CD8-positive, alpha-beta memory T cell (primary cell): Measurements from ENCODE around the gene NRP1. TPM values are rescaled to one million over a fixed set of nuclear protein-coding genes. Genes with fewer than 3 reads are reported as not detected.
"Not testable (repeated sequence)": the region's sequence is repeated elsewhere in the genome, so short reads cannot be mapped to it uniquely, and the experiment has no call there.

Source experiments
- CTCF ChIA-PET: fragments of 350-600 bp; sonication (Branson Sonifier 250); formaldehyde crosslinking; loops from one replicate; lab custom pipeline; 2021; ENCODE audit warnings: antibody characterized with exemption; lab: Charles Lee
- POLR2A ChIA-PET: fragments of 350-600 bp; sonication (Branson Sonifier 250); formaldehyde crosslinking; loops from one replicate; lab custom pipeline; 2021; ENCODE audit warnings: antibody characterized with exemption; lab: Charles Lee
- DNase-seq, 5 donors: peaks; one replicate each; pipeline versions ENCODE4 v3.0.0 to v3.0.0-alpha.2; 2020 to 2022; ENCODE audit warnings: mixed read lengths in 1 of 5
- H3K27ac ChIP-seq: one replicate; pipeline ENCODE4 v1.7.0; 2013; ENCODE audit warnings: low read depth, mild to moderate bottlenecking, low read length, moderate library complexity
- H3K27me3 ChIP-seq: 2 replicates; pipeline ENCODE4 v1.7.0; 2013; ENCODE audit warnings: low read length, mild to moderate bottlenecking; ENCODE audit not compliant: insufficient read depth, poor library complexity, severe bottlenecking
- H3K36me3 ChIP-seq: 2 replicates; pipeline ENCODE4 v1.7.0; 2013; ENCODE audit warnings: mild to moderate bottlenecking, low read length, moderate library complexity; ENCODE audit not compliant: insufficient read depth
- H3K4me1 ChIP-seq: 2 replicates; pipeline ENCODE4 v1.7.0; 2013; ENCODE audit warnings: mild to moderate bottlenecking, low read length, moderate library complexity; ENCODE audit not compliant: insufficient read depth
- H3K4me3 ChIP-seq: 2 replicates; pipeline ENCODE4 v1.7.0; 2013; ENCODE audit warnings: mild to moderate bottlenecking, low read length
- H3K9me3 ChIP-seq: 2 replicates; pipeline ENCODE4 v1.7.0; 2013; ENCODE audit warnings: mild to moderate bottlenecking, low read length
- H3K27ac Mint-ChIP-seq, 8 donors: one replicate each; pipeline ENCODE4 v1.8.0; 2020 to 2021; ENCODE audit warnings: mixed read lengths in 8 of 8, mild to moderate bottlenecking in 6 of 8, inconsistent platforms in 3 of 8, moderate library complexity in 3 of 8
- H3K27me3 Mint-ChIP-seq, 2 donors: one replicate each; pipeline ENCODE4 v1.8.0; 2020 to 2021; ENCODE audit warnings: mixed read lengths in 2 of 2, mild to moderate bottlenecking in 1 of 2, moderate library complexity in 1 of 2
- H3K36me3 Mint-ChIP-seq, 3 donors: one replicate each; pipeline ENCODE4 v1.8.0; 2020 to 2021; ENCODE audit warnings: mixed read lengths in 3 of 3, inconsistent platforms in 1 of 3, mild to moderate bottlenecking in 1 of 3
- H3K4me1 Mint-ChIP-seq, 3 donors: one replicate each; pipeline ENCODE4 v1.8.0; 2020 to 2021; ENCODE audit warnings: mixed read lengths in 3 of 3, inconsistent platforms in 1 of 3, mild to moderate bottlenecking in 1 of 3
- H3K4me3 Mint-ChIP-seq, 7 donors: one replicate each; pipeline ENCODE4 v1.8.0; 2020 to 2021; ENCODE audit warnings: mixed read lengths in 7 of 7, mild to moderate bottlenecking in 6 of 7, moderate library complexity in 4 of 7, inconsistent platforms in 2 of 7
- H3K9me3 Mint-ChIP-seq, 5 donors: one replicate each; pipeline ENCODE4 v1.8.0; 2020 to 2022; ENCODE audit warnings: mixed read lengths in 5 of 5, mild to moderate bottlenecking in 3 of 5, moderate library complexity in 2 of 5, inconsistent platforms in 1 of 5
- polyA plus RNA-seq: library from polyadenylated mRNA; unstranded; fragments of 300-500 nt; fragmentation: Illumina TruSeq; gene quantifications from one replicate; pipeline ENCODE4 v1.2.3, GENCODE V29; 2021
- total RNA-seq, 2 experiments: library from RNA; stranded (reverse); gene quantifications; one replicate each; pipeline ENCODE4 v1.2.3, GENCODE V29; 2021

Gene NRP1
- total and polyA plus RNA-seq, 3 experiments from 2014 or later: 2.1 to 2.2 TPM; not detected in 1

- Mint-ChIP-seq H3K36me3 (peaks cover 0 to 5% (median 0%) of the 10 kb centered on the region in 3 donors), H3K27me3 (peaks cover 11 to 36% of the 10 kb centered on the region in 2 donors), H3K9me3 (no peaks in the 10 kb centered on the region), H3K4me3 (no peak overlapping the region), H3K27ac (no peak overlapping the region), H3K4me1 (no peaks in the 10 kb centered on the region)
- Histone ChIP-seq H3K27me3 (no peaks in the 10 kb centered on the region), H3K36me3 (no peaks in the 10 kb centered on the region), H3K9me3 (no peaks in the 10 kb centered on the region), H3K4me1 (no peaks in the 10 kb centered on the region), H3K4me3 (no peak overlapping the region), H3K27ac (no peak overlapping the region)
- ChIA-PET POLR2A (no interaction called here), CTCF (no interaction called here)
- DNase-seq: no peak
Observed at GRCh38 chr10:33228426-33228825, 106.0 kb downstream of the NRP1 start.

GRCh38 chr10:33227489-33227888, 107.0 kb downstream of the NRP1 start:
- Histone ChIP-seq H3K27me3 (no peaks in the 10 kb centered on the region), H3K27ac (no peak overlapping the region), H3K36me3 (no peaks in the 10 kb centered on the region), H3K4me1 (no peaks in the 10 kb centered on the region), H3K9me3 (no peaks in the 10 kb centered on the region), H3K4me3 (no peak overlapping the region)
- POLR2A ChIA-PET: no interaction called here
- H3K27ac Mint-ChIP-seq: no peak overlapping the region
- peaks cover 0 to 5% (median 0%) of the 10 kb centered on the region in 3 donors for H3K36me3 Mint-ChIP-seq
- peaks cover 9 to 34% of the 10 kb centered on the region in 2 donors for H3K27me3 Mint-ChIP-seq
- no peaks in the 10 kb centered on the region for H3K4me1 Mint-ChIP-seq
- no peak for DNase-seq
- no peak overlapping the region for H3K4me3 Mint-ChIP-seq
- H3K9me3 Mint-ChIP-seq: no peaks in the 10 kb centered on the region
- CTCF ChIA-PET: no interaction called here

- Histone ChIP-seq H3K9me3 (no peaks in the 10 kb centered on the region), H3K4me3 (no peak overlapping the region), H3K27ac (no peak overlapping the region), H3K36me3 (no peaks in the 10 kb centered on the region), H3K4me1 (no peaks in the 10 kb centered on the region), H3K27me3 (no peaks in the 10 kb centered on the region)
- ChIA-PET POLR2A (no interaction called here), CTCF (interaction anchor here (1.4 kb wide), 1 partner anchor 10 kb away, joined by 3 read pairs; no protein-coding TSS in a partner anchor)
- peaks cover 0 to 5% (median 0%) of the 10 kb centered on the region in 3 donors for H3K36me3 Mint-ChIP-seq
- no peaks in the 10 kb centered on the region for H3K9me3 Mint-ChIP-seq
- DNase-seq: no peak
- H3K4me1 Mint-ChIP-seq: no peaks in the 10 kb centered on the region
- H3K4me3 Mint-ChIP-seq: no peak overlapping the region
- H3K27ac Mint-ChIP-seq: no peak overlapping the region
- H3K27me3 Mint-ChIP-seq: peaks cover 7 to 26% of the 10 kb centered on the region in 2 donors
Observed at GRCh38 chr10:33224251-33224965, 110.1 kb downstream of the NRP1 start.

GRCh38 chr10:33223326-33224000, 111.0 kb downstream of the NRP1 start:
- no peak overlapping the region for H3K4me3 ChIP-seq
- Mint-ChIP-seq H3K36me3 (peaks cover 0 to 5% (median 0%) of the 10 kb centered on the region in 3 donors), H3K27ac (no peak overlapping the region), H3K9me3 (no peaks in the 10 kb centered on the region), H3K4me1 (no peaks in the 10 kb centered on the region), H3K27me3 (peaks cover 7 to 26% of the 10 kb centered on the region in 2 donors), H3K4me3 (no peak overlapping the region)
- no peak for DNase-seq
- CTCF ChIA-PET: interaction anchor here (1.4 kb wide), 1 partner anchor 11 kb away, joined by 3 read pairs; no protein-coding TSS in a partner anchor
- no peaks in the 10 kb centered on the region for H3K9me3 ChIP-seq
- H3K36me3 ChIP-seq: no peaks in the 10 kb centered on the region
- no peaks in the 10 kb centered on the region for H3K27me3 ChIP-seq
- POLR2A ChIA-PET: no interaction called here
- no peaks in the 10 kb centered on the region for H3K4me1 ChIP-seq
- H3K27ac ChIP-seq: no peak overlapping the region

GRCh38 chr10:33222304-33222703, 112.2 kb downstream of the NRP1 start:
- POLR2A ChIA-PET, H3K4me3 Mint-ChIP-seq, H3K36me3 ChIP-seq, H3K27ac ChIP-seq, H3K9me3 Mint-ChIP-seq, CTCF ChIA-PET, H3K27ac Mint-ChIP-seq, H3K27me3 ChIP-seq, H3K4me1 Mint-ChIP-seq, H3K36me3 Mint-ChIP-seq, H3K9me3 ChIP-seq, DNase-seq, H3K4me1 ChIP-seq, H3K4me3 ChIP-seq: not testable (repeated sequence)
- peaks cover 7 to 26% of the 10 kb centered on the region in 2 donors for H3K27me3 Mint-ChIP-seq

GRCh38 chr10:33217854-33218253, 116.6 kb downstream of the NRP1 start:
- peaks cover under 1% of the 10 kb centered on the region in 2 donors for H3K27me3 Mint-ChIP-seq
- CTCF ChIA-PET: no interaction called here
- H3K4me3 Mint-ChIP-seq: no peak overlapping the region
- no peak overlapping the region for H3K27ac Mint-ChIP-seq
- H3K36me3 Mint-ChIP-seq: no peaks in the 10 kb centered on the region
- Histone ChIP-seq H3K36me3 (no peaks in the 10 kb centered on the region), H3K27ac (no peak overlapping the region), H3K4me1 (no peaks in the 10 kb centered on the region), H3K27me3 (no peaks in the 10 kb centered on the region), H3K4me3 (no peak overlapping the region), H3K9me3 (no peaks in the 10 kb centered on the region)
- no peaks in the 10 kb centered on the region for H3K9me3 Mint-ChIP-seq
- no peak for DNase-seq
- POLR2A ChIA-PET: no interaction called here
- peaks cover 4 to 9% (median 6%) of the 10 kb centered on the region in 3 donors for H3K4me1 Mint-ChIP-seq

- Histone ChIP-seq H3K4me3 (no peak overlapping the region), H3K36me3 (no peaks in the 10 kb centered on the region), H3K4me1 (no peaks in the 10 kb centered on the region), H3K9me3 (no peaks in the 10 kb centered on the region), H3K27ac (no peak overlapping the region), H3K27me3 (no peaks in the 10 kb centered on the region)
- ChIA-PET CTCF (interaction anchor here (2.4 kb wide), 1 partner anchor 24 kb away, joined by 5 read pairs; no protein-coding TSS in a partner anchor), POLR2A (no interaction called here)
- H3K36me3 Mint-ChIP-seq: no peaks in the 10 kb centered on the region
- no peak for DNase-seq
- H3K27me3 Mint-ChIP-seq: no peaks in the 10 kb centered on the region
- no peak overlapping the region for H3K4me3 Mint-ChIP-seq
- H3K9me3 Mint-ChIP-seq: no peaks in the 10 kb centered on the region
- H3K27ac Mint-ChIP-seq: no peak overlapping the region
- peaks cover 4 to 10% (median 9%) of the 10 kb centered on the region in 3 donors for H3K4me1 Mint-ChIP-seq
Observed at GRCh38 chr10:33216661-33217427, 117.6 kb downstream of the NRP1 start.
